ENCODE results near the gene PPFIA4. TPM values are rescaled to one million over a fixed set of nuclear protein-coding genes. Genes with fewer than 3 reads are reported as not detected.

The PPFIA4 gene
- total RNA-seq, 1 experiment from 2014 or later: 10.8 TPM

GRCh38 chr1:203043830-203044545 lies 17.7 kb downstream of the PPFIA4 start (continued):
- no peak for TF ChIP-seq ZBTB33 (IDR thresholded peaks at IDR 0.05; ENCODE audit: extremely low read depth, insufficient replicate concordance, low read length)
- no peak for TF ChIP-seq EGR1 (IDR thresholded peaks at IDR 0.05; ENCODE audit: low read depth)
- no peak for TF ChIP-seq CBX3 (IDR thresholded peaks at IDR 0.05; ENCODE audit: low read depth)
- no peak for TF ChIP-seq JUND (IDR thresholded peaks at IDR 0.05)
- no peak for TF ChIP-seq REST (IDR thresholded peaks at IDR 0.05; ENCODE audit: low read depth)
- TF ChIP-seq ATF3 (IDR thresholded peaks at IDR 0.05): no peak
- no peak for TF ChIP-seq TCF7L2 (IDR thresholded peaks at IDR 0.05; ENCODE audit: borderline replicate concordance, extremely low read depth, insufficient read depth, insufficient read length)

Measured in HCT116 (cell line).